Embryonic facial prominence (tissue), 1 donor: ENCODE results near the gene SHFL.

Experiments used
- DNase-seq: peaks from one replicate; pipeline ENCODE4 v3.0.0-alpha.2; 2016; ENCODE audit errors: extremely low spot score

The SHFL gene

DNA sequence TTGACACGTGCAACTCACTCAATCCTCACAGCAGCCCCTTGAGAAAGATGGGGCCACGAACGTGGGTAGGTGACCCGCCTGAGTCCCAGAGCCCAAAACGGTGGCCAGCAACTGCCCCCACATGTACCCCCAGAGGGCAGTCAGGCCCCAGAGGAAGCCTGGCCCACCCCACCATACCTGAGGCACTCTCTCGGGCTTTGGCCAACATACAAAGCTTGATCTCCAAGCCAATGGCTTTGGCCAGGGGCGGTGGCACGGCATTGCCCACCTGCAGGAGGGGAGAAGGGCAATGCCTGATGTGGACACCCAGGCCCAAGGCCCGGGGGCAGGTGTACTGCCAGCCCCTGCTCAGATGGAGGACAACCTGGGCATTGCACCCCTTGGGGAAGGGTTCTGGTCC, 47.9 kb downstream of the SHFL start:
- no peak for DNase-seq

DNA sequence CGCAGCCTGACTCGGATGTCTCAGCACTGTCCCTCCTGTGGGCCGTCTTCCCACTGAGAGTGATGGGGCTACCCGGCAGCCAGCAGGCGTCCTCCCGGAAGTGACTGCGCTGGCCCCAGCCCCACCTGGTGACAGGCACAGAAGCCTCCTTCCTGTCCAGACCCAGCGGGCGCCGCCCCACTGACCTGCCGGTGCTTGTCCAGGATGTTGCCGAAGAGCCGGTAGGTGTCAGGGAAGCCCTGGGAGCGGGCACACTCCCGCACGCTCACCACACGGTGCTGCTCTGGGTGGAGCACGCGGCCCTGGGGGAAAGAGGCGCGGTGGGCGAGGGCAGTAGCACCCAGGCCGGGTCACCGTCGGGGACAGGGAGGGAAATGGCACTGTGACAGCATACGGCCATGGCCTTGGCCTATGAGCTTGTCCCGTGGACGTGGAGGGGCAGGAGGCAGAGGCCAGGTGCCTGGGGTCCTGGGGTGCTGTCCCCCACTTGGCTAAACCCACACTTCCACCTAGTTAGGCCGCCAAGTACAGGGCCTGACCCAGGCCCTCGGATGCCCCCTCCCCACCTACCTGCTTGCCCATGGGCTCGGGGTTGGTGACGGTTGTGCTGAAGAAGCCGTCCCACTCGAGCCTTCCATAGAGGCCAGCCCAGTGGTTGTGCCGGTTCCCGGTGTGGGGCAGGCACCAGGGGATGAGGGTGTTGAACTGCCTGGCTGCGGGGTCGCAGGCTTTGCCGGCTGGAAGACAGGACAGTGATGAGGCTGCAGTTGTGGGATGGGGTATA, 49.6 kb downstream of the SHFL start:
- DNase-seq = no peak

DNA sequence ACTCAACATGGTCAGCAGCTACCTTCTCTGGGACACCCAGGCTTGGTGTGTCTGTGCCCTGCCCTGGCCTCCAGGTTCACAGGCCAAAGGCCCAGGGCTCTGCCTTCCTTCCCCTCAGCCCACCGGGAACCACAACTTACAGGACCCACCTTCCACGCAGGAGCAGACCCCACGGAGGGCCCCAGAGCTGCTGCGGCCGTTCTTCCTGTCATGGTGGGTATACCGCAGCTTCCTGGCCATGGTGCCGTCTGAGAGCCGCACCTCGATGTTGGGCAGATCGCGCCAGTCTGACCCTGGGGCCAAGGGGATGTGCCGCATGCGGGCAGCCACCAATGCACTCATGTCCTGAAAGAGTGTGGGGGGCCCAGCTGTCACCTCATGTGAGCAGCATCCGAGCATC, 50.8 kb downstream of the SHFL start:
- DNase-seq = no peak

DNA sequence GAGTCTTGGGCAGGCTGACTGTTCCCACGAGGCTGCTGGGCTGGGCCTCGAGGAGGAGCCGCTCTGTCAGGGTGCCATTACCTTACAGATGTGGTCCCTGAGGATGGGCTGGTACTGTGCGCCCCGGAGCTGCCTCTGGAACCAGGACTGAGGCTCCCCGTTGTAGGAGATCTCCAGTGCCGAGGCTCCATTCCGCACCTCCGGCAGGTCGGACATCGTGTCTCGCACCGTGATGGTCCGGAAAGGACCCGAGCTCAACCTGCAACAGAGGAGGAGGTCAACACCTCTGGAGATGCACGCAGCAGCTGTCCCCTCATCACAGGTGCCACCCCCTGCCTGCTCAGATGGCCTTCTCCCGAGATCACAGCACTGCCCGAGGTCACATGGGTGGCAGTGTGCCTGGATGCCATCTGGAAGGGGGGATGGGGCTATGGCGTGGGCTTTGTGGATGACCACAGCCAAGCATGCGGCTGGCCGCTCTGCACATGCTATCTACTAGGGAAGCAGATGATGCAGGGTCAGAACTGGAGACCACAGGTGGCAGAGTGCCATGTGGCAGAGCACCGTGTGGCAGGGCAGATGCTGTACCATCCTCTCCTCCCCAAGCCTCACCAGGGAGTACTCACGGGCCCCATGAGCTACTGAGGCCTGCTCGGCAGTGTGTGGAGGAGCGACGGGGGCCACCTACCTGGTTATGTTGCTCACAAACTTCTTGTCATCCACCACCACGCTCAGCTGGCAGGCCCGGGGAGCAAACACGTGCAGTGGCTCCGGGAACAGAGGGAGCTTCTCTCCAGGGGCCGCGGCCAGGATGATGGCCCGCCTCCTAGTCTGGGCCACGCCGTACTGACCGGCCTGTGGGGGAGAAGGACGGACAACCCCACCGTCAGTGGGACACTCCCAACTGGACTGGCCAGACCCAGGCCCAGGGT, 51.9 kb downstream of the SHFL start:
- DNase-seq = no peak

DNA sequence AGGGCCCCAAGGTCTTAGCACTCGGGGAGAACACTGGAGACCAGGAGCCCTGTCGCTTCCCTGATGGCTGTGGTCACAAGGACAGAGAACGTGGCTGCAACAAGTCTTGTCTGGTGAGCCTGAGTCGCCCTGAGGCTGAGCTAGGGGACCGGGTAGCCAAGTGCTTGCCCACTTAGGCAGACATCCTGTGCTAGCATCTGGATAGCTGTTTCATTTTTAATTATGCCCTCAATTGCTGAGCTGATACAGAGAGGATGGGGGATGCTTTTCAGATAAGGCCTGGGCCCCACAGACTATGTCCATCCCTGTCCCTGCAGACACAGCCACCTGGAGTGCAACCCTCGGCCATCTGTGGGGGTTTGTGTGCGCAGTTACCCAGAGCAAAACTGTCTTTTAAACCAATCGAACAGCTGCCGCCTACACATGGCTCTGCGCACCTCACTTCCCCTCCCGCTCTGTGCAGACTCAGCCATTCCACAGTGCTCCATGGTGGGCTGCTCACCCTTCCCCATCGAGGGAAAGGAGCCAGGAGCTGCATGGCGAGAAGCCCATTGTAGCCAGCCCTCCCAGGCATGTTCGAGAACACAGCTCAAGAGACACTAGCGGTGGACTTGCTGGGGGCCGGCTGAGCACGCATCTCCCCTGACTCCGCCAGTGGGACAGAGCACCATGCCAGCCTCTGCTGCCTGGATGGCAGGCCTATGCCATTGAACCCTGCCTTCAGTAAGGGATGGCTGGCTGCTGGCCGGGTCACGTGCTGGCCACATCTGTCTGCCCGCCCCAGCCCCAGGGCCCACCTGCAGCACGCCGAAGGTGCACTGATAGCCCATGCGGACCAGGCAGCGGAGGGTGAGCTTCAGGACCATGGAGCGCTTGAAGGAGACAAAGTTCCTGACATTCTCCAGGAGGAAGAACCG, 53.0 kb downstream of the SHFL start:
- DNase-seq = no peak

DNA sequence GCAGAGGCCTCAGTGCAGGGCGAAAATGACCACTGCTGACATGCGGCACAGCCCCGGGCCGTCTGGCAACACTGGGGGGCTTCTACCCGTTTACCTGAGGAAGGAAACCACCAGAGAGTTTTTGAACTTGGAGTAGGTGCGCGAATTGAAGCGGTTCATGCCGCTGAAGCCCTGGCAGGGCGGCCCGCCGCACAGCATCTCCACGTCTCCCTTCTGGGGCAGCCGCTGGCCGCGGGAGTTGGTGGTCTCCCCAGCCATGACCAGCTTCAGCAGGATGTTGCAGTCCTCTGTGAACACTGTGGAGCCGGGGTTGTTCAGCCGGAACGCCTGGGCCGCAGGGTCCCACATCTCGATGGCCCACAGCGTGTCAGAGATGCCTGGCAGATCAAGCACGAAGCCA, 53.8 kb downstream of the SHFL start:
- no peak for DNase-seq

DNA sequence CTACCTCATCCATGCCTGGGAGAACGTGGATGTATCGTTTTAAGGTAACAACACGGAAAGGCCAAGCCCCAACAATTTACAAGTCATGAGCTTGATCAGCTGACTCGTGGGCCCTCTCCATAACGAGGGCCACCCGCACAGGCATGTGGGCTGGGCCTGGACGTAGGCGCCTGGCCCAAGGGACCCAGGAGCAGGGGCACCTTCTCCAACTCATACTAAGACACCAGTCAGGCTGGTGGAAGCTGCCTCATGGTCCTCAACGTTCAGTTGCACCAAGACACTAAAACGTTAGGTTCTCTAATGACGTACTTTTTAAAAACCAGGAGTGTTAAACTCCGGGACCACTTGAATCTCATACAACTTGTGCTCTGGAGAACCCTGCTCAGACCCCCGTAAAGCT, 55.4 kb downstream of the SHFL start:
- no peak for DNase-seq

DNA sequence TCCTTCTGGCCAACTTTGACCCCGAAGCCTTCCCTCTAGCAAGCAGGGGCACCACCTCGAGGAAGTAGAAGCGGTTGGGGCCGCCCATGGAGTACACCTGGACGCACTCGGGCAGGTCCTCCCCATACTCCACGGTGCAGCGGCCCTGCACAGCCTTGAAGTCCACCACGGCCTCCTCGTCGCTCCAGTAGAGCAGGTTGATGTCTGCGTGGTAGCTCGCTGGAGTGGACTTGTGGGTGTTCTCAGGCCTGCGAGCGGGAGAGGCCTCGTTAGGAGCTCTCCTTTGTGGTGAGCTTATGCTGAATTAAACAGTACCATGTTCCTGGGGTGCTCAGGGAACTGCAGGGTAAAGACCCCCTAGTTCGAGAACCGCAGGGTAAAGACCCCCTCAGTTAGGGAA, 55.9 kb downstream of the SHFL start:
- DNase-seq = no peak
